ENCODE measurements around the gene PRKCSH. TPM values are rescaled to one million over a fixed set of nuclear protein-coding genes. Genes with fewer than 3 reads are reported as not detected.
A peak's percentile ranks its signal among the peaks of the same experiment; 100 is the strongest.

Gene PRKCSH, protein sequence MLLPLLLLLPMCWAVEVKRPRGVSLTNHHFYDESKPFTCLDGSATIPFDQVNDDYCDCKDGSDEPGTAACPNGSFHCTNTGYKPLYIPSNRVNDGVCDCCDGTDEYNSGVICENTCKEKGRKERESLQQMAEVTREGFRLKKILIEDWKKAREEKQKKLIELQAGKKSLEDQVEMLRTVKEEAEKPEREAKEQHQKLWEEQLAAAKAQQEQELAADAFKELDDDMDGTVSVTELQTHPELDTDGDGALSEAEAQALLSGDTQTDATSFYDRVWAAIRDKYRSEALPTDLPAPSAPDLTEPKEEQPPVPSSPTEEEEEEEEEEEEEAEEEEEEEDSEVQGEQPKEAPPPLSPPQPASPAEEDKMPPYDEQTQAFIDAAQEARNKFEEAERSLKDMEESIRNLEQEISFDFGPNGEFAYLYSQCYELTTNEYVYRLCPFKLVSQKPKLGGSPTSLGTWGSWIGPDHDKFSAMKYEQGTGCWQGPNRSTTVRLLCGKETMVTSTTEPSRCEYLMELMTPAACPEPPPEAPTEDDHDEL
- 100 to 1,000 TPM; 321 to 338 TPM for total RNA-seq

DNA sequence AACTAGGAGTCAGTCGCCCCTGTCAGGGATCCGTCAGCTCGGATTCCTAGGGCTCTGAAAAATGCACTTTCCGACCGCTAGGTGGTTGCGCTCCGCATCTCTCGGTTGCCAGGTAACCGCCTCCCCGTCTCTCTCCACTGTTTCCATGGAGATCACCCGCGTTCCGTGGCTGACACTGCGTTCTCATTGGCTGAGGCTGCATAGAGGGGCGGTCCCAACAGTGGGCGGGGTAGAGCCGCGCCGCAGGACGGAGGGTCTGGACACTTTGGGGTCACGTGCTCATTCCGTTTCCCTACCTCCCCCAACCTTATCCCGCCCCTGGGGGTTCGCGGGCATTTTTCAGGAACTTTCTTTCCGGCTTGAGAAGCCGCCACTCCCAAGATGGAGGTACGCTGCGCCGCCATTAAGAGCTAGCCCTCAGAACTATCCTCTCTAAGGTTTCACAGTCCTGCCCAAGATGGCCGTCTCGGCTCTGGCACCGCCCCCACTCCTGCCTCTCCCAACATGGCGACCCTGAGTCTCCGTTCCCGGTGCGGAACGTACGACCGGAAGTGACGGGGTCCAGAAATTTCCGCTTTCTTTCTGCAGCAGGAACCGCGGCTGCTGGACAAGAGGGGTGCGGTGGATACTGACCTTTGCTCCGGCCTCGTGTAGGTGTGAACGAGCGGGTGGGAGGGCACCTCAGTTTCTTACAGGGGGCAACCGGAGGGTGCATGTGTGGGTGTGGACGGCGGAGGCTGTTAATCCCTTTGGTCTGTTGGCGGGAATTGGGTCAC, at the start of gene PRKCSH, which contains the start of gene ODAD3:
Gene PRKCSH (plus strand): TSS at position 579 of the 776 bp plus-strand sequence. CDS start 483 bp downstream, outside the sequence.
Gene ODAD3 (minus strand): TSS at position 65 of the 776 bp plus-strand sequence. CDS start 105 bp downstream, outside the sequence.
- Mint-ChIP-seq H3K4me3 (peak within 1 kb of the TSS; percentile 98), H3K36me3 (ENCODE audit: low read depth) (peaks cover 20% of the 10 kb centered on the region)
- POLR2A ChIA-PET, result interaction anchor here (1.0 kb wide), 2 partner anchors 13 to 54 kb away, joined by 3 to 7 read pairs; no protein-coding TSS in a partner anchor

DNA sequence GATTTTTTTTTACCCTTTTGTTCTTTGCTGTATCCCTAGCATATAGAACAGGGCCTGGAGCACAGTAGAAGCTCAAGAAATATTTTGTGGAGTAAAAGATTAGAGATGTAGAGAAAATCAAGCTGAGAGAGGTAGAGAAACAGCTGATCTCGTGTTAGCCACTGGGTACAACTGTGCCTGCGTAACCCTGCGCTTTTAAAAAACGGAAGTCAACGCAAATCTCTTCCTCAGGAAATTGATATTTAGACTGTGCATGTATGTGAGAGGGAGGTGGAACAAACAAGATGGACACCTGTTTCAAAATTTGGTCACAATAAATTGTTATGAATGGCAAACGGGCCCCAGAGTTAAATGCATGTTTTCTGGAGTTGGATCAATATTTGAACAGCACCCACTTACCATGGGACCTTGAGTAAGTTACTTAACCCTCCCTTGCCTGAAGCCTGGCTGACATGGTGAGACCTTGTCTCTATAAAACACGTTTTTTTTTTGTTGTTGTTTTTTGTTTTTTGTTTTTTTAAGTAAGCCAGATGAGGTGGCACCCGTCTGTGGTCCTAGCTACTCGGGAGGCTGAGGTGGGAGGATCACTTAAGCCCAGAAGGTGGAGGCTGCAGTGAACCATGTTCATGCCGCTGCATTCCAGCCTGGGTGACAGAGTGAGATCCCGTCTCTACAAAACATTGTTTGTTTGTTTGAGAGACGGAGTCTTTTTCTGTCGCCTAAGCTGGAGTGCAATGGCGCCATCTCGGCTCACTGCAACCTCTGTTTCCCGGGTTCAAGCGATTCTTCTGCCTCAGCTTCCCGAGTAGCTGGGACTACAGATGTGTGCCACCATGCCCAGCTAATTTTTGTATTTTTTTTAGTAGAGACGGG, 48.0 kb upstream of the PRKCSH start:
- Mint-ChIP-seq H3K4me3 (no peak overlapping the region), H3K36me3 (ENCODE audit: low read depth) (no peaks in the 10 kb centered on the region), H3K9me3 (no peaks in the 10 kb centered on the region), H3K27me3 (peaks cover 20% of the 10 kb centered on the region), H3K27ac (no peak overlapping the region), H3K4me1 (peaks cover 13% of the 10 kb centered on the region)
- no peak for DNase-seq
- CTCF ChIA-PET, result interaction anchor here (0.8 to 1.3 kb wide), 2 partner anchors 10 to 20 kb away, joined by 3 read pairs; no protein-coding TSS in a partner anchor
- POLR2A ChIA-PET, result no interaction called here

More for the DNA sequence above, at the start of gene PRKCSH, which contains the start of gene ODAD3:
- peak; percentile 100 for DNase-seq
- Mint-ChIP-seq H3K4me1 (peaks cover 27% of the 10 kb centered on the region), H3K27ac (peak within 1 kb of the TSS; percentile 96), H3K9me3 (no peaks in the 10 kb centered on the region), H3K27me3 (peaks cover 2% of the 10 kb centered on the region)
- CTCF ChIA-PET, result interaction anchor here (0.6 to 2.1 kb wide), 32 partner anchors 8 to 1891 kb away, joined by 3 to 26 read pairs (median 4); partner anchors contain the start of genes CCDC159, ELAVL3, EPOR and RAB3D

DNA sequence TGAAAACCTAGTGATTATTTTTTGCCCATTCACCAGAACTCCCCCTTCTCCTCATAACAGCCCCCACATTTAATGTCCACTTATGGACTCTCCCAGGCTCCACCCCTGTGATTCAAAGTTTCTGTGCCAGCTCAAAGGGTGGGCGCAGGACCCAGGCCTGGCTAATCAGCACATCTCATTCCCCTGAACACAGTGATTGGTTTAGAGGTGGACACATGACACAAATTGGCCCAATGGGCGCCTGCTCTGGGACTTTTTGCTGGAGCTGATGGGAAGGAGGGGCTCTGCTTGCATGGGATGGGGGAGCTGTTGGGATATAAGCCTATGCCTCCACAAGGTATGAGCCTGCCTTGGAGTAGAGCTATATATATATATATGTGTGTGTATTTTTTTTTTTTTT, 45.1 kb upstream of the PRKCSH start:
- H3K4me1 Mint-ChIP-seq, result peaks cover 13% of the 10 kb centered on the region
- H3K27me3 Mint-ChIP-seq, result peaks cover 6% of the 10 kb centered on the region
- ChIA-PET CTCF (interaction anchor here (0.9 to 2.4 kb wide), 5 partner anchors 9 to 92 kb away, joined by 3 to 7 read pairs (median 4); no protein-coding TSS in a partner anchor), POLR2A (interaction anchor here (0.6 kb wide), 1 partner anchor 15 kb away, joined by 3 read pairs; no protein-coding TSS in a partner anchor)
- H3K9me3 Mint-ChIP-seq, result no peaks in the 10 kb centered on the region
- DNase-seq, result no peak
- H3K27ac Mint-ChIP-seq, result no peak overlapping the region
- no peak overlapping the region for H3K4me3 Mint-ChIP-seq
- H3K36me3 Mint-ChIP-seq (ENCODE audit: low read depth), result no peaks in the 10 kb centered on the region

DNA sequence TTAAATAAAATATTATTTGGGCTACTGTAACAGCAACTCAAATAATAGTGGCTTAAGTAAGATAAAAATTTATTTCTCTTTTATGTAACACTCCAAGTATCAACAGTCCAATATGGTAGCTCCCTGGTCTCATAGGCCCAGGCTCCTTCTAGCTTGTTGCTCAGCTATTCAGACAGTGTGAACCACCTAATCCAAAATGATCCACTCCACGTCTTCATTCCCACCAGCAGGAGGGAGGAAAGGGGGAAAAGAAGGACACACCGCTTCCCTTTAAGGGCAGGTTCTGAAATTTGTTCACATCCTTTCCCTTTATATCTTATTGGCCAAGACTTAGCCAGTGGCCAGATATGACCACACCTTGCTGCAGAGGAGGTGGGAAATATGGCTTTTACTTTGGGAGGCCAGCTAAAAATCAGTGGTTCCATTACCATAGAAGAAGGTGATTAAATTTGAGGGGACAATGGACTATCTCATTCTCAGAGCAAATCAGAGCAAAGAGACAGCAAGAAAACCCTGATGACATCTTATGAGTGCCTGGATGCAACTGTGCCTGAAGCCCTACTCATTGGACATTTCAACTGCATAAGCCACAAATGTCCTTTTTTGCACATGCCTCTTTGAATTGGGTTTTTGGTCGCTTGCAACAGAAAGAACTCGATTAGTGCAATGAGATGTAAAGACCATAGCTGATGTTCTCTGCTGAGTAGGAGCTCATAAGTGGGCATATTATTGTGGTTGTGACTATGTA, 44.3 kb upstream of the PRKCSH start:
- ChIA-PET CTCF (interaction anchor here (0.6 to 2.4 kb wide), 6 partner anchors 8 to 92 kb away, joined by 3 to 7 read pairs (median 4); no protein-coding TSS in a partner anchor), POLR2A (no interaction called here)
- no peak overlapping the region for H3K4me3 Mint-ChIP-seq
- DNase-seq, result no peak
- no peaks in the 10 kb centered on the region for H3K9me3 Mint-ChIP-seq
- H3K36me3 Mint-ChIP-seq (ENCODE audit: low read depth), result no peaks in the 10 kb centered on the region
- no peak overlapping the region for H3K27ac Mint-ChIP-seq
- peaks cover 7% of the 10 kb centered on the region for H3K27me3 Mint-ChIP-seq
- H3K4me1 Mint-ChIP-seq, result peaks cover 13% of the 10 kb centered on the region

DNA sequence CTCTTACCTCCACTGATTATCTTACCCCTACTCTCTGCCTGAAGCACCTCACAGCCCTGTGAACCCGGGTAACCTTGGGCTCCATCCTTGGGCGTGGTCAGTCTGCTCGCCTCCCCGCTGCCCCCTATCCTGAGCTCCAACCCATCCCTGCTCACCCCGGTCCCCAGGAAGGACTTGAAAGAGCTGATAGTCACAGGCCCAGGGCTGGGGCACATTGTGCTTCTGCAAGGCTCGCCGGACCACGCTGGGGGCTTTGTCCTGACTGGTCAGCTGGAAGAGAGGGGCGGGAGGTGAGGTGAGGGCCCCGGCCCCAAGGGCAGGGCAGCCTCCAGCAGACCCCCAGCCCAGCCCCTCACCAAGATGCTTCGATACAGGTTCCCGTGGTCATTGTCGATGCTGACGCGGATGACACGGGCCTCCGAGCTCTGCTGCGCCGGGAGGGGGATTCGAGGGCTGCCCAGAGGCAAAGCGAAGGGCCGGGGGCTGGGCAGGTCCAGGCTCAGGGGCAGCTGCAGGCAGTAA, 38.3 kb upstream of the PRKCSH start:
- peaks cover 6% of the 10 kb centered on the region for H3K4me1 Mint-ChIP-seq
- no peaks in the 10 kb centered on the region for H3K9me3 Mint-ChIP-seq
- H3K27me3 Mint-ChIP-seq, result peaks cover 5% of the 10 kb centered on the region
- DNase-seq, result no peak
- ChIA-PET POLR2A (no interaction called here), CTCF (interaction anchor here (1.3 kb wide), 1 partner anchor 9 kb away, joined by 3 read pairs; no protein-coding TSS in a partner anchor)
- H3K27ac Mint-ChIP-seq, result no peak overlapping the region
- H3K36me3 Mint-ChIP-seq (ENCODE audit: low read depth), result no peaks in the 10 kb centered on the region
- H3K4me3 Mint-ChIP-seq, result no peak overlapping the region

DNA sequence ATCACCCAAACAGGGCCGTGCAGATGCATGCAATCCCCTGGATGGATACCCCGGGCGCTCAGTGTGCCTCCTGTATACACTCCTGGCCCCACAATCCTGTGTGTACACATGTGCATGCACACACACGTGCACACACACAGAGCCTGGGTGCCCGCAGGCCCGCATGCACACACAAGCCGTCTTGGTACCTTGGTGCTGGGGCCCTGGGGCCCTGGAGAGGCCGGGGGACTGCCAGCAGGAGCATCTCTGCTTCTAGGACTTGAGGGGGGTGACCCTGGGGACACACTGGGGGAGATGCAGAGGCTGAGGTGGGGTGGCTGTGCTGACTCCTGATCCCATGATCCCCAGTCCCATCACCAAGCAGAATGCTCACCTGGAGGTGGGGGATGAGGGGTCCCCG, 35.8 kb upstream of the PRKCSH start:
- ChIA-PET CTCF (interaction anchor here (1.2 to 1.7 kb wide), 2 partner anchors 9 to 18 kb away, joined by 5 to 9 read pairs; no protein-coding TSS in a partner anchor), POLR2A (no interaction called here)
- Mint-ChIP-seq H3K4me1 (no peaks in the 10 kb centered on the region), H3K27me3 (peaks cover 5% of the 10 kb centered on the region), H3K27ac (peak overlapping the region; percentile 9), H3K4me3 (no peak overlapping the region), H3K36me3 (ENCODE audit: low read depth) (no peaks in the 10 kb centered on the region), H3K9me3 (no peaks in the 10 kb centered on the region)
- no peak for DNase-seq

DNA sequence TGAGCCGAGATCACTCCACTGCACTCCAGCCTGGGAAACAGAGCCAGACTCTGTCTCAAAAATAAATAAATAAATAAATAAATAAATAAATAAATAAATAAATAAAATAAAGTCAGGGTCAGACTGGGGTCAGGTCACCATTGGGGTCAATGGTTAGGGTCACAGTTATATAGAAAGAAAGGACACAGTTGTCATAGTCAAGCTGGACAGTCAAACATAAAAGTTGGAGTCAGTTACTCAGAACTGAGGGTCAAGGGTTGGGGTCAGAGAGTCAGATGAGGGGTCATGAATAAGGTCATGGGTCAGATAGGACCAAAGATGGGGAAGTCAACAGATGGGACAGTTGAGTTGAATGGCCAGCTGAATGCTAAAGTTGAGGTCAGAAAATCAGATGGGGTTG, 34.6 kb upstream of the PRKCSH start:
- no peak for DNase-seq
- H3K9me3 Mint-ChIP-seq, result no peaks in the 10 kb centered on the region
- H3K27me3 Mint-ChIP-seq, result no peaks in the 10 kb centered on the region
- H3K4me1 Mint-ChIP-seq, result no peaks in the 10 kb centered on the region
- CTCF ChIA-PET, result interaction anchor here (0.6 to 2.6 kb wide), 2 partner anchors 20 to 122 kb away, joined by 3 to 7 read pairs; no protein-coding TSS in a partner anchor
- H3K4me3 Mint-ChIP-seq, result no peak overlapping the region
- no peak overlapping the region for H3K27ac Mint-ChIP-seq
- no peaks in the 10 kb centered on the region for H3K36me3 Mint-ChIP-seq (ENCODE audit: low read depth)
- POLR2A ChIA-PET, result interaction anchor here (0.6 kb wide), 1 partner anchor 19 kb away, joined by 3 read pairs; no protein-coding TSS in a partner anchor

DNA sequence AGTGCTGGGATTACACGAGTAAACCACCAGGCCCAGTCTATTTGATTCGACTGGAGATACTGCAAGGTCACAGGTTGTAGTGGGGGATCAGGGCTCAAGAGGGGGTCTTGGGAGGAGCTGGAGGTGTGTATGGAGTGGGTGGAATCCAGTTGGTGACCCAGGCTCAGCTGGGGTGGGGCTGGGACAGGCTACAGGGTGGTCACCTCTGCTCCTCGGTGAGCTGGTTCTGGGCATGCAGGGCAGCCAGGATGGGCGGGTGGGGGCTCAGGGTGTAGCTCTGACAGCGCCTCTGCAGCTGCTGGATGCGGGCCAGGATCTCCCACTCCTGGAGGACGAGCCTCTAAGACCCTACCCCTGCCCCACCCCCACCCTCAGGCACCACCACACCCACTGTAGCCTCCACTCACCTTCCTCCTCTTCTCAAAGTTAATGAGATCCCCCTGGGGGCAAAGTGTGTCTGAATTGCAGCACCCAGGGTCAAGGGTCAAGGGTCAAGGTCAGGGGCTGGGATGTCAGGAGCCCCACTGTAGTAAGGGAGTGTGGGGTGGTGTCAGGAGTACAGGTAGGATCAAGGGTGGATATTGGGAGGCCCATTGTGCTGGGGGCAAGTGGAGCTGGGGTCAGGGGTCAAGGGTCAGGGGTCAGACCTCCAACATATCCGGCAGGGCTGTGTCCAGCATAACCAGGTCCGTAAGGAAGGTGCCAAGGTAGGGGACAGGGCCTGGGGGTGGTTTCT, 33.5 kb upstream of the PRKCSH start:
- Mint-ChIP-seq H3K27ac (no peak overlapping the region), H3K36me3 (ENCODE audit: low read depth) (no peaks in the 10 kb centered on the region), H3K4me3 (no peak overlapping the region), H3K4me1 (no peaks in the 10 kb centered on the region), H3K9me3 (no peaks in the 10 kb centered on the region), H3K27me3 (no peaks in the 10 kb centered on the region)
- ChIA-PET POLR2A (no interaction called here), CTCF (interaction anchor here (0.5 to 2.6 kb wide), 3 partner anchors 16 to 30 kb away, joined by 3 to 7 read pairs (median 4); no protein-coding TSS in a partner anchor)
- no peak for DNase-seq

DNA sequence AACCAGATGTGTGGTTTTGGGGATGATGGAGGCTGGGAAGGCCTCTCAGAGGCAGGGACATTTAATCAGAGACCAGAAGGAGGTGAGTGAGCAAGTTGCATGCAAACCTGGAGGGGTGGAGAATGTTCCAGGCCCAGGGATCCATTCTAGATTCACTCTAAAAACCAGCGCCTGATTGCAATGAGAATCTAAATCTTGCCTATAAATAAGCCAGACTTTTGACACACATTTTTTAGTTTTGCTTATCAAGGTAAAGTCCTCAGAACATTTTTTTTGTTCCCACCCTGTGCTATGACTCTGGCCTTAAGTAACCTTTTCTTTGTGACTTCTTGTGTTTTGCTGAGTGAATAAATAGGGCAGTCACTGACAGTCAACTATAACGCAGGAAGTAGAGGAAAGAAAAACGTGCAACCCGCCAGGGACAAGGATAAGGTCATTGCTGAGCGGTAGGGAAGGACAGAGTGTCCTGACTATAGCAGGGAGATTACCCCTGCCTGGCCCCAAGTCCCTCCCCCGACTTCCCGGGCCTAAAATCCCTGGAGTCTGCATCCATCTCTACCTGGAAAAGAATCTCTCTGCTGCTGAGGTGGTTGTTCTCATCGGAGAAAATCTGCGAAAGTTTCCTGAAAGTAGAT, 30.7 kb upstream of the PRKCSH start:
- no peaks in the 10 kb centered on the region for H3K36me3 Mint-ChIP-seq (ENCODE audit: low read depth)
- H3K4me3 Mint-ChIP-seq, result no peak overlapping the region
- no peak for DNase-seq
- H3K4me1 Mint-ChIP-seq, result no peaks in the 10 kb centered on the region
- CTCF ChIA-PET, result no interaction called here
- no peak overlapping the region for H3K27ac Mint-ChIP-seq
- H3K9me3 Mint-ChIP-seq, result no peaks in the 10 kb centered on the region
- peaks cover 2% of the 10 kb centered on the region for H3K27me3 Mint-ChIP-seq
- POLR2A ChIA-PET, result no interaction called here

Measured in activated CD4-positive, alpha-beta T cell treated with anti-CD3 and anti-CD28 coated beads, Interleukin-2, amount 10 ng/mL, durations not matched to agents 7 days and 5 days (primary cell).